HG02798 (cell line): ENCODE measurements around the gene PLCB2.

ENCODE experiments used
- ATAC-seq: cut with Tn5 transposase; IDR thresholded peaks from one replicate; pipeline ENCODE4 v1.9.1; 2021; ENCODE audit warnings: mild to moderate bottlenecking; ENCODE audit not compliant: unreplicated experiment, poor library complexity

PLCB2 gene

GRCh38 chr15:40307421-40308211 is at the start of gene PLCB2:
Gene PLCB2 (minus strand): TSS chr15:40307935. CDS start chr15:40307672, 263 bp downstream.
- peak; percentile 50 for ATAC-seq

GRCh38 chr15:40357246-40357645 is 49.5 kb upstream of the PLCB2 start:
- no peak for ATAC-seq

- ATAC-seq, result no peak
Observed at GRCh38 chr15:40355976-40356585, 48.3 kb upstream of the PLCB2 start.

- ATAC-seq, result no peak
Observed at GRCh38 chr15:40354408-40355171, 46.9 kb upstream of the PLCB2 start.

GRCh38 chr15:40353697-40354096 is 46.0 kb upstream of the PLCB2 start:
- no peak for ATAC-seq

- ATAC-seq, result no peak
Observed at GRCh38 chr15:40352281-40352901, 44.7 kb upstream of the PLCB2 start.

GRCh38 chr15:40349163-40349562 is 41.4 kb upstream of the PLCB2 start:
- no peak for ATAC-seq

GRCh38 chr15:40348474-40348870 is 40.7 kb upstream of the PLCB2 start:
- ATAC-seq, result no peak

GRCh38 chr15:40347559-40348473 is 40.1 kb upstream of the PLCB2 start:
- no peak for ATAC-seq

- ATAC-seq, result no peak
Observed at GRCh38 chr15:40346579-40347558, 39.1 kb upstream of the PLCB2 start.

- no peak for ATAC-seq
Observed at GRCh38 chr15:40345867-40346578, 38.3 kb upstream of the PLCB2 start.

- no peak for ATAC-seq
Observed at GRCh38 chr15:40345225-40345866, 37.6 kb upstream of the PLCB2 start.

- peak; percentile 56 for ATAC-seq
Observed at GRCh38 chr15:40344631-40345120, 36.9 kb upstream of the PLCB2 start.

- no peak for ATAC-seq
Observed at GRCh38 chr15:40344217-40344616, 36.5 kb upstream of the PLCB2 start.

GRCh38 chr15:40343512-40343911 is 35.8 kb upstream of the PLCB2 start:
- ATAC-seq, result no peak

GRCh38 chr15:40342416-40343320 is 34.9 kb upstream of the PLCB2 start:
- ATAC-seq, result no peak
